HG02884 (cell line): ENCODE data around the gene PLCD3.

Experiments
- ATAC-seq: cut with Tn5 transposase; IDR thresholded peaks from one replicate; pipeline ENCODE4 v1.9.1; 2021; ENCODE audit warnings: mild to moderate bottlenecking, moderate library complexity; ENCODE audit not compliant: unreplicated experiment

PLCD3 gene

DNA sequence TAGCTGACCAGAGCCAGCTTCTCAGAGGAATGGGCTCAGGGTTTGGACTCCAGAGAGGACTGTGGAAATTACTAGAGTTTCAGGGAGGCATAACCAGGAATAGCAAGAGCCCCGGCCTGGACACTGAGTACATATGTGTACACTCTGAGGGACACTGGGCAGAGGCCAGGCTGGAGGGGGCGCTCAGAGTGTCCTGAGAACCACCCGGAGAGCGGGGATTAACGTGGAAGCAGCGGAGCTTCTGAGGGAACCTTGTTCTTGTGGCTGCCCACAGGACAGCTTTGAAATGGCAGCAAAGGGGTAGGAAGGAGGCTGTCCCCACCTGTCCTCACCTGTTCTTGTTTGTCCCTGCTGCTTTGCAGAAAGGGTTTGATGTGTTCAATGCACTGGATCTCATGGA lies 27.8 kb downstream of the PLCD3 start:
- no peak for ATAC-seq

DNA sequence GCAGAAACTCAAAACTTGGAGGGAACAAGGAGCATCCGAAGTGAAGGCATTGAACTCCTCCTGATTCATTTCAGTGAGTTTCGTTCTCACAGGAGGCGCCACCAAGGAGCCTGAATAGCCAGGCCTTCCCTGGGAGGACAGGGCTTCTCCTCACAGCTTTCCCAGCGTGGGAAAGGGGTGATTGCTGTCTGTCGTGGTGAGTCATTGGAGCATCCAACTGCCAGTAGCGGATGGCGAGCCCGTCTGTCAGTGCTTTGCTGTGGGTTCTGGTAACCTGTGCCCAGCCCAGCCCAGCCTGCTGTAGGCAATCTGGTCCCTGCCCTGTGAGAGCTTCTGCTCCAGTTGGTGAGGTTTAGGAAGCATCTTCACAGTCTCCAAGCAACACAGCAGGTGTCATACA lies 28.3 kb downstream of the PLCD3 start:
- no peak for ATAC-seq

DNA sequence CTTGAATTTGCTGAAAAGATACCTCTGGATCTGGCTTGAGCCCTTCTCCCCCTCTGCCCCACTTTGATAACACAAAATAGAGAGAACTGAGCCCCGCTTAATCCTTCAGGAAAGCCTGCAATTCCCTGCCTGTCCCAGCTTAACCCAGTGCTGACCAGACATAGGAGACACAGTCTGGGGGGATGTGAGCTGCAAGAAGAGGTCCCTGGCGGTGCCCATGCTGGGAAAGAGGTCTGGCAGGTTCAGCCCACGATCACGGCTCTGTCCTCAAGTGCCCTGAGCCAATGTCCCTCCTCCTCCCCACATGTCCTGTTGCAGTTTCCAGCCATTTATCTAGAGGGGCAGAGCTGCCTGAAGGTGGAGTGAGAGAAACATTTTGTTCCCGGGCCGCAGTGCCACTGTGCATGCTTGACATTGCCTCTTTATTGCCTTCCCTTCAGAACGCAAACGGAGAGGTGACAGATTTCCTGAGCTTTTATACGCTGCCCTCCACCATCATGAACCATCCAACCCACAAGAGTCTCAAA lies 29.0 kb downstream of the PLCD3 start:
- ATAC-seq, result no peak

DNA sequence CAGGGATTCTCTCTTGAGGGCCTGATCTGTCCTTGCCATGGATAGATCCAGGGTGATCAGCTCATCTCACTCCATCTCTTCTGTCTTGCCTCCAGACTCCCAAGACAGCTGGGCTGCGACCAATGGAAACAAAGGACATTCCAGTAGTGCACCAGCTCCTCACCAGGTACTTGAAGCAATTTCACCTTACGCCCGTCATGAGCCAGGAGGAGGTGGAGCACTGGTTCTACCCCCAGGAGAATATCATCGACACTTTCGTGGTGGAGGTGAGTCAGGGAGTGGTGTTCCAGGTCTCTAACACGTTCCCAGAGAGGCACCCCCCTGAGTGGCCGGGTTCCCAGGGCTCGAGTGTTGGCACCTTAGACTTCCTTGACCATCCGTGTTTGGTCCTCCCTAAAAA lies 29.5 kb downstream of the PLCD3 start:
- ATAC-seq, result no peak

- no peak for ATAC-seq
These were observed 30.2 kb downstream of the PLCD3 start for GRCh38 chr17:45101883-45102811.

DNA sequence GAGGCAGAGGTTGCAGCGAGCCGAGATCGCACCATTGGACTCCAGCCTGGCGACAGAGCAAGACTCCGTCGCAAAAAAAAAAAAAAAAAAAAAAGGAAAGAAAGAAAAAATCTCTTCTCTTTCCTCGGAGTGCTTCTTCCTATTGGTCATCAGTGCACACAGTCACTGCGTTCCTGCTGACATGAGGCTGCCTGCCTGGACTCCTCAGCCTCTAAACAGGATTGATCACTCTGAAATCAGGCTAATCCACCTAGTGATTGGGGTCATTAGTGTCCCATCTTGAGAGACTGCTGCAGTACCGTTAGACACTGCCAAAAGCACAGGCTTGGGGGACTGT lies 30.8 kb downstream of the PLCD3 start:
- no peak for ATAC-seq

DNA sequence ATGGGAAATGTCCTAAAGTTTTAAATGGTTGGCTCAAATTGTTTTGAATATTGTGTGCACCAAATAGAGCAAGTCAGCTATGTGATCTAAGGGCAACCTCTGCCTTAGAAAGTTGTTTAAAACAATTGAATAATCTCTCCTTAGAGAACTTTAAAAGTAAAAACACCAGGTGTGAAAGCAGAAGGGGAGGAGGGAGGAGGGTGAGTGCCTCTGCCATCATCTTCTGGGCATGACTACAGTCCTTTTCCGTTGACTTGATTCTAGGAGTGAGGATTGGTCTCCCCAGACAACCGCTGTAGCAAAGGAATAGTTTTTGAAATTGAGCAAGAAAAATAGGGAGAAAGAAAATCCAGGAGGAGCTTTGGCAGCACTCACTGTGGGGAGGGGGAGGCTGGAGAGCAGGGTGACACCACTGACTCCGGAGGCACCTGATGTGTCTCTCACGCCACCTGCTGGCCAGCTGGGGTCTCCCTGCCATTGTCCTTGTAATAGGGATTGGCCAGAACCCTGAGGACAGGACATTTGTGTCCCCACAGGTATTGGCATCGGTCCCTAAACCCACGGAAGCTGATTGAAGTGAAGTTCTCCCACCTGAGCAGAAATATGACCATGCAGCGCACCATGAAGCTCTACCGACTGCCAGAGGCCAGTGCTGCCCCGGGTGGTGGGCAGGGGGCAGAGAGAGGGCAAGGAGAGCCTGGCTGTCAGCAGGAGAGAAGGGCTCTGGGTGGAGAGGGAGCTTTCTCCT lies 33.3 kb downstream of the PLCD3 start:
- ATAC-seq, result no peak

GRCh38 chr17:45098081-45098868 lies 34.0 kb downstream of the PLCD3 start:
- ATAC-seq, result no peak

DNA sequence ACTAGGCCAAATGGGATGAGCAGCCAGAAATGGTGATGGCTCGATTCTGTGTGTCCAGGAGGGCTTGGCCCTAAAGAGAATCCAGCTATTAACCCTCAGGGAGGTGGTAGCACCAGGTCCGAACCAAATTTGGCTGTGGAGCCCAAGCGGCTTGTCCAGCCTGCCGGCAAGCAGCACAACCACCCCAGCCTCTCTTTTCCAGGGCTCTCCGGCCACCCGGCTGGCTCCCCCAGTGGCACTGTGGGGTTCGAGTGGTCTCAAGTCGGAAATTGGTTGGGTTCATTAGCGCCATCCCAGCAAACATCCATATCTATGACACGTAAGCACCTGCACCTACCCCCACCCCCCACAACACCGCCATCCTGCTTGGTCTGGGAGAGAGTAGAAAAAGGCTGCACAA lies 35.4 kb downstream of the PLCD3 start:
- no peak for ATAC-seq

- ATAC-seq, result no peak
These were observed 36.2 kb downstream of the PLCD3 start for GRCh38 chr17:45096141-45096540.

GRCh38 chr17:45093444-45094110 lies 38.7 kb downstream of the PLCD3 start:
- no peak for ATAC-seq

DNA sequence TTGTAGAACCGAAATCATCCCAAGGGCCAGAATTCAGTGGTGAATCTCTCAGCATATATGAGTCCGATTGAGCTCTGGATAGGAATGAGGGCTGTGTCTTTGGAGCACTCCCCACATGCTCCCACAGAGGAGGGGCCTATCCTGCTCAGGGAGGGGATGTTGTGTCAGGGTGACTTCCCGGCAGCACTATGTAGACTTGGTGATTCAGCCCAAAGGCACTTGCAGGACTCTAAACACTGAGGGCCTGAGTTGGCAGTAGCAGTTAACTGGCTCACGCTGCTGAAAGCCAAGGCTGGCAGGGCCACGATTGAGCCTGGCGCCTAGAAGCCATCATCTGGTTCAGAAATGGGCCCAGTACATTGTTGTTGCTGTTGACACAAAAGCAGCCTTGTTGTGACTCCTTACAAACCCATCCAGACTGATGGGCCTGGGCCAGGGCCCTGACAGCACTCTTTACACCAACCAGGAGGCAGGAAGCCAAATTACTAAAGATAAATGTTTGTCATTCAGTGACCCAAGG lies 39.3 kb downstream of the PLCD3 start:
- ATAC-seq, result no peak

- no peak for ATAC-seq
These were observed 40.4 kb downstream of the PLCD3 start for GRCh38 chr17:45091778-45092425.

- ATAC-seq, result no peak
These were observed 41.6 kb downstream of the PLCD3 start for GRCh38 chr17:45090711-45091110.

DNA sequence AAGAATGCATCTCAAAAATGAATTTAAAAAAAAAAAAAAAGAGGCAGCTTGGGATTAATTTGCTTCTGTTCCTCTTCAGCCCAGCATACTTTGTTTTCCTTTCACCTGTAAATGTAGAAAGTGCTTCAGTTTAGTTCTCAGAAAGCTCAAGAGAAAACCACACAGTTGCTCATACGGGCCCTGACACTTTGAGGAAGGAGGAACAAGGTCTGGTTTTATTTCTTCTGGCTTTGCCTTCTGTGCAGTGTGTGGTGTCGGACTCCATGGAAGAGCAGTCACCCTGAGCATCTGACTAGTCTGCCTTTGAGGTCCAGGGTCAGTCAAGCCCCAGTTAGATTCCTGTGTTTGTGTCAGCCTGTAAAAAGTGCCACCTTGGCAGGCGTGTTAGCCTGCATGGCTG lies 43.6 kb downstream of the PLCD3 start:
- ATAC-seq, result no peak

DNA sequence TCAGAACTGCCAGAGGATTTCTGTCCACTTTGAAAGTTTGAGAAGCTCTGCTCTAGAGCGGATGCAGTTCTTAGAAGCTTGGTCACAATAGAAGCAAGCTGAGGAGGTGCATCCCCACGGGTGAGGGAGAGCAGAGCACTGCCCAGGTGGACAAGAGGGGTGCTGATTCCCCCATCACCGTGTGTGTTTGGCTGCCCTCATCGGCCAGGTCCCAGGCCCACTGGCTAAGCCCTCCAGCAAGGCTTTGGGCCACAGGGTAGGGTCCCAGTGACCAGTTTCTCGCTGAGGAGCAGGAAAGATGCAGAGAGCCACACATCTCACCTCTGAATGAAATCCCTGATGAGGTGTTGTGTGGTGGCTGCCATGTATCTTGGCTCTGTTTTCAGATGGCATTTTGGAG lies 44.3 kb downstream of the PLCD3 start:
- ATAC-seq, result no peak

- ATAC-seq, result no peak
These were observed 44.8 kb downstream of the PLCD3 start for GRCh38 chr17:45087504-45087975.

- no peak for ATAC-seq
These were observed 45.3 kb downstream of the PLCD3 start for GRCh38 chr17:45086865-45087503.

- ATAC-seq, result no peak
These were observed 45.9 kb downstream of the PLCD3 start for GRCh38 chr17:45086391-45086790.
